ENCODE data around the gene NDUFS3. TPM values are rescaled to one million over a fixed set of nuclear protein-coding genes. Genes with fewer than 3 reads are reported as not detected.

Gene NDUFS3
- total and polyA plus RNA-seq, 2 donors from 2014 or later: 85.8 to 368 TPM

- no peaks in the 10 kb centered on the region for H3K9me3 ChIP-seq (ENCODE audit: control insufficient read depth in 2 of 3, insufficient read depth in 1 of 3, low read length in 3 of 3)
- no peaks in the 10 kb centered on the region for H3K27me3 ChIP-seq (ENCODE audit: control insufficient read depth, insufficient read depth, low read length)
- H3K4me1 ChIP-seq (ENCODE audit: control insufficient read depth in 2 of 3, insufficient read depth in 2 of 3, low read depth in 1 of 3, low read length in 3 of 3): no peaks in the 10 kb centered on the region
- DNase-seq (no peak), FAIRE-seq (no peak)
- intact Hi-C loops (cut with DNase I): no loop called here
- no peak for TF ChIP-seq CTCF (IDR thresholded peaks at IDR 0.05; ENCODE audit: borderline replicate concordance, extremely low read depth, insufficient read depth)
- H3K4me3 ChIP-seq (ENCODE audit: low read length in 3 of 3): no peak overlapping the region
- H3K36me3 ChIP-seq (ENCODE audit: control insufficient read depth in 2 of 3, insufficient read depth in 3 of 3, low read length in 3 of 3): peaks cover 0 to 15% (median 2%) of the 10 kb centered on the region in 3 donors
- H3K9ac ChIP-seq (ENCODE audit: low read length in 3 of 3): no peak overlapping the region
- no peak overlapping the region for H3K27ac ChIP-seq (ENCODE audit: low read depth in 2 of 2, low read length in 2 of 2)
Observed at GRCh38 chr11:47609675-47610074, 30.8 kb downstream of the NDUFS3 start.

- TF ChIP-seq CTCF (IDR thresholded peaks at IDR 0.05; ENCODE audit: borderline replicate concordance, extremely low read depth, insufficient read depth): no peak
- DNase-seq (no peak), FAIRE-seq (no peak)
- no peak overlapping the region for H3K27ac ChIP-seq (ENCODE audit: low read depth in 2 of 2, low read length in 2 of 2)
- no peaks in the 10 kb centered on the region for H3K27me3 ChIP-seq (ENCODE audit: control insufficient read depth, insufficient read depth, low read length)
- H3K4me3 ChIP-seq (ENCODE audit: low read length in 3 of 3): no peak overlapping the region
- H3K9me3 ChIP-seq (ENCODE audit: control insufficient read depth in 2 of 3, insufficient read depth in 1 of 3, low read length in 3 of 3): no peaks in the 10 kb centered on the region
- H3K9ac ChIP-seq (ENCODE audit: low read length in 3 of 3): no peak overlapping the region
- intact Hi-C loops (cut with DNase I): no loop called here
- H3K4me1 ChIP-seq (ENCODE audit: control insufficient read depth in 2 of 3, insufficient read depth in 2 of 3, low read depth in 1 of 3, low read length in 3 of 3): no peaks in the 10 kb centered on the region
- peaks cover 0 to 15% (median 2%) of the 10 kb centered on the region in 3 donors for H3K36me3 ChIP-seq (ENCODE audit: control insufficient read depth in 2 of 3, insufficient read depth in 3 of 3, low read length in 3 of 3)
Observed at GRCh38 chr11:47611348-47611794, 32.5 kb downstream of the NDUFS3 start.

GRCh38 chr11:47615249-47615648 lies 36.4 kb downstream of the NDUFS3 start:
- Histone ChIP-seq H3K4me3 (ENCODE audit: low read length in 3 of 3) (no peak overlapping the region), H3K27me3 (ENCODE audit: control insufficient read depth, insufficient read depth, low read length) (no peaks in the 10 kb centered on the region), H3K9ac (ENCODE audit: low read length in 3 of 3) (no peak overlapping the region), H3K4me1 (ENCODE audit: control insufficient read depth in 2 of 3, insufficient read depth in 2 of 3, low read depth in 1 of 3, low read length in 3 of 3) (no peaks in the 10 kb centered on the region), H3K27ac (ENCODE audit: low read depth in 2 of 2, low read length in 2 of 2) (no peak overlapping the region), H3K9me3 (ENCODE audit: control insufficient read depth in 2 of 3, insufficient read depth in 1 of 3, low read length in 3 of 3) (no peaks in the 10 kb centered on the region), H3K36me3 (ENCODE audit: control insufficient read depth in 2 of 3, insufficient read depth in 3 of 3, low read length in 3 of 3) (peaks cover 0 to 23% (median 4%) of the 10 kb centered on the region in 3 donors)
- no peak for FAIRE-seq
- no peak for TF ChIP-seq CTCF (IDR thresholded peaks at IDR 0.05; ENCODE audit: borderline replicate concordance, extremely low read depth, insufficient read depth)
- intact Hi-C loops (cut with DNase I): no loop called here
- no peak for DNase-seq

Measured in kidney (tissue), 14 donors.